Right renal cortex interstitium (tissue), 3 donors: ENCODE results near the gene ALKBH6. TPM values are rescaled to one million over a fixed set of nuclear protein-coding genes. Genes with fewer than 3 reads are reported as not detected.
A peak's percentile ranks its signal among the peaks of the same experiment; 100 is the strongest.
"Not testable (repeated sequence)": the region's sequence is repeated elsewhere in the genome, so short reads cannot be mapped to it uniquely, and the experiment has no call there.

Experiments
- DNase-seq, 3 donors: peaks; one replicate each; pipeline ENCODE4 v3.0.0-alpha.2; 2013; ENCODE audit warnings: low read depth in 3 of 3, low spot score in 2 of 3
- polyA plus RNA-seq, 3 donors: library from polyadenylated mRNA; unstranded; fragments of 120-200 nt; gene quantifications; one replicate each; pipeline ENCODE4 v1.2.1, GENCODE V29; 2013; ENCODE audit not compliant: insufficient read length in 3 of 3

Gene ALKBH6
- polyA plus RNA-seq, 3 donors = 13.7 to 15.9 (median 15.5) TPM

DNA sequence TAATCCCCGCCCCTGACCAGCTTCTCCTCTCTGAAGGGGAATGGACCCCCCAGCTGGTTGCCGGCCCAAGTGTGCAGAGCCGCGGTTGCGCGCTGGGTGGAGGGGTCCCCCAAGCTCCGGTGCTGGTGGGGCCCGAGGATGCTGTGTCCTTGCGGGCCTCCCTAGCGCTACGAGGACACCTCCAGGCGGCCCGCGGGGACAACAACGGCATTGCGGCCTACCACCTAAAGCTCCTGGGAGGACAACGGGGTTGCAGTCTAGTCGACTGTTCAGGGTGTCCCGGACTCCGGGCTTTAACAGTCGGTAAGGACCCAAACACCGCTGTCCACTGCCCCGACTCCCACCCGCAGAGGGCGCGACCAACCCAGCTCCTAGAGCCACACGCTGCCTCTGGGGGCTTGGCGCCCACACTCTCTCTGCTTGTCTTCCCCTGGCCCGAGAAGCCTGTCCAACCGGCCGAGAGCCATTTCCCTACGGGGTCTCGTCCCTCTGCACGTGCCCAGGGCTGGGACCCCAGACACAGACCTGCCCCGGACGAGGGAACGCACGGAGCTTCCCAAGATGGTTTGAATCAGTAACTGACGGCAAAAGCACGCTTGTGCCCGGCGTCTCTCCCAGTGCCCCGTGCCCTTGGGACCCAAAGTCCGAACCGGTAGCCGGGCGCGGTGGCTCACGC lies 20.0 kb downstream of the ALKBH6 start:
- DNase-seq = no peak

DNA sequence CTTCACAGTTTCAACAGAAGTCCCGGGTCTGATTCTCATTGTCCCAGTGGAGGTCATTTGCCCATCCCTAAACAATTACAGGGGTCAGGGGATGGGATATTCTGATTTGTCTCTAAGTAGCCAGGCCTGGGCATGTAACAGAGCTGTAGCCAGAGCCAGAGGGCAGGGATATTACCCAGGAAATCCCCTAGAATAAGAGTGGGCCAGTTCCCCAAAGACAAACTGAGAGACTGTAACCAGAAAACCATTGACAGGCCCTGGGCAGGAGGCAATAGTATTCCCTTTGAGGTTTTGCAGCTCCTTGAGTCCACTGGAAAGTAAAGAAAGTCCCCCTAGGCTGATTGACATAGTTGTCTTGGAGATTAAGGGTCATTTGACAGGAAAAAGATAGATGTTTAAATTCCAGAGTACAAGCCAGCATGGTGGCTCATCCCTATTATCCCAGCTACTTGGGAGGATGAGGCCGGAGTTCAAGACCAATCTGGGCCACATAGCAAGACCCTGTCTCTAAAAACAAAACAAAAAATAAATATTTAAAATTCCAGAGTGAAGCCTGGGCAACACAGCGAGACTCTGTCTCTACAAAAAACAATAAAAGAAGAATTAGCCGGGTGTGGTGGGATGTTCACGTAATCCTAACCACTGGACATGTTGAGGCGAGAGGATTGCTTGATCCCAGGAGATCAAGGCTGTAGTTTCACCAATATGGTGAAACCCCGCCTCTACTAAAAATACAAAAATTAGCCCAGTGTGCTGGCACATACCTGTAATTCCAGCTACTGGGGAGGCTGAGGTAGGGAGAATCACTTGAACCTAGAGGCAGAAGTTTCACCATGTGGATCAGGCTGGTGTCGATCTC lies 20.9 kb downstream of the ALKBH6 start:
- DNase-seq = no peak

- no peak for DNase-seq
These were observed 22.1 kb downstream of the ALKBH6 start for GRCh38 chr19:35991731-35992450.

DNA sequence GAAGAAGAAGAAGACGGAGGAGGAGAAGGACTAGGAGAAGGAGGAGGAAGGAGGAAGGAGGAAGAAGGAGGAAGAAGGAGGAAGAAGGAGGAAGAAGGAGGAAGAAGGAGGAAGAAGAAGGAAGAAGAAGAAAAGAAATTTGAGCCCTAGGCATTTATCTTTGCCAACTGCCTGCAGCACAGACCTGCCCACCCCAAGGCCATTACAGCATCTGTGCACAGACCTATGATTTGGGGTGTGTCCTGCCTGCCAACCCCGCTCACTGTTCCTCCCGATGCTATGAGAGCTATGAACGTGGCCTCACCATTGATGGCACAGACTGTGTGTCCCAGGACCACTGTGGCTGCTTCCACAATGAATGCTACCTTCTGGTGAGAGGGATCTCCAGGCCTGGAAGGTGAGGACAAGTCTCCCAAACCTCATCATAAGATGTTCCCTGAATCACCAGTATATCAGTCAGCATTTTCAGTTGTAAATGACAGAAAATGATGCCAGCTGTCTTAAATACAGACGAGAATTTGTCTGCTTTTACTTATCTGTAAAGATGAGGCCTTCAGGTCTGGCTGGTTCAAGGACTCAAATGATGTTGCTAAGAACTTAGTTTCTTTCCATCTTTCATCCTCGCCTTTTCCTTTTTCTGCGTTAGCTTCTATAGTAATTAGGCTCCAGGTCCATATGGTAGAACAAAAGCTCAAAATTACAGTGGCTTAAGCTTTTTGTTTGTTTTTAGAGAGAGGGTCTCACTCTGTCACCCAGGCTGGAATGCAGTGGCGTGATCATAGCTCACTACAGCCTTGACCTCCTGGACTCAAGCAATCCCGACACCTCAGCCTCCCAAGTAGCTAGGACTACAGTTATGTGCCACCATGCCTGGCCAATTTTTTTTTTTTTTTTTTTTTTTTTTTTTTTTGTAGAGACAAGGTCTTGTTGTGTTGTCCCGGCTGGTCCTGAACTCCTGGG lies 23.0 kb downstream of the ALKBH6 start:
- no peak for DNase-seq

DNA sequence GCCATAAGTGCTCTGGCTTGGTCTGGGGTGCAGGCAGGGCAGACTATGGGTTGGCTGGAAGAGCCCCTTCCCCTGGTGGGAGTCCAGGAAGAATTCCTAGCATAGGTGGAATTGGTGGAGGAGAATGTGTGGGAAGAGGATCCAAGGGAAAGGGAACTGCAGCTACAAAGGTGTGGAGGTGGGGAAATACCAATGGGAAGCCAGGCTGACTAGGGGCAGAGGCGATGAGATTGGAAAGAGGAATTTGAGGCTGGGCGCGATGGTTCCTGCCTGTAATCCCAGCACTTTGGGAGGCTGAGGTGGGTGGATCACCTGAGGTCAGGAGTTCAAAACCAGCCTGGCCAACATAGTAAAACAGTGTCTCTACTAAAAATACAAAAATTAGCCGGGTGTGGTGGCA lies 23.9 kb downstream of the ALKBH6 start:
- DNase-seq = no peak

GRCh38 chr19:35988824-35989223 lies 25.2 kb downstream of the ALKBH6 start:
- DNase-seq = no peak

DNA sequence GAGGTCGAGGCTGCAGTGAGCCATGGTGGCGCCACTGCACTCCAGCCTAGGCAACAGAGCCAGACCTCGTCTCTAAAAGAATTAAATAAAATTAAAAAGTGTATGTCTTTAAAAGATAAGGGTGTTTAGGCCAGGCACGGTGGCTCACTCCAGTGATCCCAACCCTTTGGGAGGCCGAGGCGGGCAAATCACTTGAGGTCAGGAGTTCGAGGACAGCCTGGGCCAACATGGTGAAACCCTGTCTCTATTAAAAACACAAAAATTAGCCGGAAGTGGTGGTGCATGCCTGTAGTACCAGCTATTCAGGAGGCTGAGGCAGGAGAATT lies 26.5 kb downstream of the ALKBH6 start:
- no peak for DNase-seq

- no peak for DNase-seq
These were observed 27.1 kb downstream of the ALKBH6 start for GRCh38 chr19:35986664-35987570.

GRCh38 chr19:35986111-35986510 lies 27.9 kb downstream of the ALKBH6 start:
- no peak for DNase-seq

- no peak for DNase-seq
These were observed 30.8 kb downstream of the ALKBH6 start for GRCh38 chr19:35983177-35983576.

DNA sequence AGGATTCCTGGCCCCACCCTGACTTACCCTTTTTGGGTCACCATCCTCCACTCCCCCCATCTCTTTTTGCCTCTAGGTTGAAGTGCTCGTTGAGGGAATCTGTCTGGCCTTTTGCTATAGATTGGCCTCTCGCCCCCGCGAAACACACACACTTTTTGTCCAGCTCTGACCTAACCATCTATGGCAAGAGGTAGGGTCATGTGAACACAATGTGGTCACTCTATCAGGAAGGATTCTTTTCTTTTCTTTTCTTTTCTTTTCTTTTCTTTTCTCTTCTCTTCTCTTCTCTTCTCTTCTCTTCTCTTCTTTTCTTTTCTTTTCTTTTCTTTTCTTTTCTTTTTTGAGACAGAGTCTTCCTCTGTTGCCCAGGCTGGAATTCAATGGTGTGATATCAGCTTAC lies 33.0 kb downstream of the ALKBH6 start:
- not testable (repeated sequence) for DNase-seq

GRCh38 chr19:35978832-35979365 lies 35.1 kb downstream of the ALKBH6 start:
- DNase-seq = no peak

- no peak for DNase-seq
These were observed 35.7 kb downstream of the ALKBH6 start for GRCh38 chr19:35978271-35978670.

DNA sequence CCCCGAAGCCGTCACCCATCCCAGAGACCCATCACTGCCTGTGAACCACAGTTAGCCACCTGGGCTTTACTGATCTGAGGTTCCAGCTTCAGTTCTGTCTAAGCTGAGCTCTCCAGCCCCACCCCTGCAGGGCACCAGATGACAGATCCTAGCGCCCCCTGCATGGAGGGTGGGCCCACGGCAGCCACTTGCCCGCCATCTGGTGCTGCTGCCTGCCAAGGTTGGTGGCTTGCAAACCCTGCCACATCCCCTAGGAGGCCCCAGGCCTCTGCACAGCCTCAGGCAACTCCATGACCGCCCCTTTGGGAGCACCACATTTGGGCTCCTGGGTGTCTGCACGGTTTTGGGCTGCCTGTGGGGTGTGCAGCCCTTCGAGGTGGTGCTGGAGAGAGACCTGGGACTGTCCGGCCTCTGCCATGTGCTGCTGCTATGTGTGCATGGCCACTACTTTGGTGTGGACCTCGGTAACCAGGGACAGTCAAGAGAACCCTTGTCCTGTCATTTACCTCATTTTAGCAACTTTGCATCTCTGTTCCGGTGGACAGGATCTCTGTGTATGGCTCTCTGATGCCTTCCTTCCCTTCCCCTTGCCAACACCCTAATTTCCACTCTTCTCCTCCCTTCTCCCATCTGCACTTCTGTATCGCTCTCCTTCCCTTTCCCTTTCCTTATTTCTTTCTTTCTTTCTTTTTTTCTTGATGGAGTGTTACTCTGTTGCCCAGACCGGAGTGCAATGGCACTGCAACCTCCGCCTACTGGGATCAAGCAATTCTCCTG lies 36.4 kb downstream of the ALKBH6 start:
- DNase-seq = no peak

GRCh38 chr19:35975608-35976214 lies 38.3 kb downstream of the ALKBH6 start:
- no peak for DNase-seq

- no peak for DNase-seq
These were observed 40.5 kb downstream of the ALKBH6 start for GRCh38 chr19:35973487-35973886.

DNA sequence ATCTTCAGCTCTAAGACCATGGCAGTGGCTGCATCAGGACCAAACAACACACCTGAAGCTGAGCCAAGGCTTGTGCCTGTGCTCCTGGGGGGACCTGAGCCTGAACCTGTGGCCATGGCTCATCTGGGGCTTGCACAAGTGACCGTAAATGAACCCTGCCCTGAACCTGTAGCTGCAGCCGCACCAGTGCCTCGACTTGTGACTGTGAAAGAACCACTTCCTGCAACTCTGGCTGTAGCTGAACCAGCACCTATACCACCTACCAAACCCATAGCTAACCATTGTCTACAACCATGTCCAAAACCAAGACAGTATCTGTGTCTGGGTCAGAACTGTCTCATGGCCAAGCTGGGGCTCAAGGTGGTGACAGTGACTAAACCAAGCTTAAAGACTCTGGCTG lies 47.2 kb downstream of the ALKBH6 start:
- no peak for DNase-seq

DNA sequence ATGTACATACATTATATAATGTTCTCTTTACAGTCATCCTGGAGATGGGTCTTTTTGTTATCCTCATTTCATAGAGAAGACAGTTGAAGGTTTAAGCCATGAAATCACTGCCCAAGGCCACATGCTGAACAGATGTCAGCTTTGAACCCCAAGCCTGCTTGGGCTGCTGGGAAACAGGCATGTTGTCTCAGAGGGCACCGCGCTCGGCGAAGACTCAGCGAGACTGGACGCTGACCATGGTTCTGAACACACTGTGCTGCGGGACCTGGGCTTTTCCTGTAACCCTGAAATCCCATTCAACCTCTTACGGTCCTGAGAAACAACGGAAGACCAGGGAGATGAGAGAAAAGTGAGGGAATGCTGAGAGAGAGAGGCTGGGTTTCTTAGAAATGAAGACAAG lies 50.5 kb downstream of the ALKBH6 start:
- DNase-seq = peak; percentile 53 to 70 (median 64)
